GM10266 (cell line): Measurements from ENCODE around the gene GLI1.
A peak's percentile ranks its signal among the peaks of the same experiment; 100 is the strongest.

Experiments used
- DNase-seq: peaks from one replicate; pipeline ENCODE4 v3.0.0; 2012; ENCODE audit errors: extremely low spot score
- CTCF ChIP-seq: IDR thresholded peaks from 2 replicates; pipeline ENCODE4 v1.5.1; 2012; ENCODE audit warnings: mild to moderate bottlenecking, low read depth; ENCODE audit not compliant: control insufficient read depth, insufficient read depth; ENCODE audit errors: missing control alignments

The GLI1 gene

GRCh38 chr12:57473886-57474285 is 14.3 kb downstream of the GLI1 start:
- TF ChIP-seq CTCF: no peak
- DNase-seq: no peak

- DNase-seq: no peak
- TF ChIP-seq CTCF: no peak
These were observed 14.8 kb downstream of the GLI1 start for GRCh38 chr12:57474430-57474829.

GRCh38 chr12:57474862-57475261 is 15.3 kb downstream of the GLI1 start:
- DNase-seq: no peak
- TF ChIP-seq CTCF: no peak

- no peak for TF ChIP-seq CTCF
These were observed 15.9 kb downstream of the GLI1 start for GRCh38 chr12:57475271-57476161.

GRCh38 chr12:57476162-57476992 is 16.8 kb downstream of the GLI1 start:
- TF ChIP-seq CTCF: peak; percentile 72
- peak; percentile 83 for DNase-seq

More at GRCh38 chr12:57475271-57476161, 15.9 kb downstream of the GLI1 start:
- DNase-seq: no peak

GRCh38 chr12:57476993-57477709 is 17.6 kb downstream of the GLI1 start:
- no peak for TF ChIP-seq CTCF

More at GRCh38 chr12:57476993-57477709, 17.6 kb downstream of the GLI1 start:
- DNase-seq: no peak
